Measurements from ENCODE around the gene PHEX.

The PHEX gene

GRCh38 chrX:22086003-22086402, 53.9 kb downstream of the PHEX start:
- Histone ChIP-seq H3K9me2 (replicated peaks; ENCODE audit: insufficient read depth, low read length) (no peaks in the 10 kb centered on the region), H3K27me3 (ENCODE audit: low read length) (no peaks in the 10 kb centered on the region), H3K9ac (ENCODE audit: low read length) (no peak overlapping the region), H3K36me3 (ENCODE audit: low read length) (no peaks in the 10 kb centered on the region), H3K27ac (ENCODE audit: low read depth, low read length) (no peak overlapping the region), H3F3A (ENCODE audit: insufficient read depth) (no peaks in the 10 kb centered on the region), H3K9me3 (ENCODE audit: insufficient read depth, low read length) (no peaks in the 10 kb centered on the region), H4K20me1 (ENCODE audit: low read depth, low read length) (no peaks in the 10 kb centered on the region), H3K4me2 (ENCODE audit: low read depth, low read length, poor library complexity, severe bottlenecking) (no peak overlapping the region), H2AFZ (ENCODE audit: low read depth, low read length, severe bottlenecking) (no peak overlapping the region), H3K4me3 (ENCODE audit: insufficient read depth, low read length, poor library complexity, severe bottlenecking) (no peak overlapping the region), H3K79me2 (ENCODE audit: insufficient read depth, low read length) (no peaks in the 10 kb centered on the region)
- no peak for TF ChIP-seq CTCF (IDR thresholded peaks at IDR 0.05; ENCODE audit: insufficient read depth, low read length, poor library complexity, severe bottlenecking)

GRCh38 chrX:22087011-22087557, 55.0 kb downstream of the PHEX start:
- Histone ChIP-seq H3K9ac (ENCODE audit: low read length) (no peak overlapping the region), H2AFZ (ENCODE audit: low read depth, low read length, severe bottlenecking) (no peak overlapping the region), H3K4me3 (ENCODE audit: insufficient read depth, low read length, poor library complexity, severe bottlenecking) (no peak overlapping the region), H3K4me2 (ENCODE audit: low read depth, low read length, poor library complexity, severe bottlenecking) (no peak overlapping the region), H3K27ac (ENCODE audit: low read depth, low read length) (no peak overlapping the region), H4K20me1 (ENCODE audit: low read depth, low read length) (no peaks in the 10 kb centered on the region), H3K9me3 (ENCODE audit: insufficient read depth, low read length) (no peaks in the 10 kb centered on the region), H3K9me2 (replicated peaks; ENCODE audit: insufficient read depth, low read length) (no peaks in the 10 kb centered on the region), H3K27me3 (ENCODE audit: low read length) (no peaks in the 10 kb centered on the region), H3K79me2 (ENCODE audit: insufficient read depth, low read length) (no peaks in the 10 kb centered on the region), H3F3A (ENCODE audit: insufficient read depth) (no peaks in the 10 kb centered on the region), H3K36me3 (ENCODE audit: low read length) (no peaks in the 10 kb centered on the region)
- TF ChIP-seq EZH2phosphoT487 (conservative IDR thresholded peaks at IDR 0.05; ENCODE audit: low read length) = no peak
- no peak for TF ChIP-seq CTCF (IDR thresholded peaks at IDR 0.05; ENCODE audit: insufficient read depth, low read length, poor library complexity, severe bottlenecking)

GRCh38 chrX:22088326-22088725, 56.2 kb downstream of the PHEX start:
- Histone ChIP-seq H4K20me1 (ENCODE audit: low read depth, low read length) (no peaks in the 10 kb centered on the region), H3K27me3 (ENCODE audit: low read length) (no peaks in the 10 kb centered on the region), H3F3A (ENCODE audit: insufficient read depth) (no peaks in the 10 kb centered on the region), H3K36me3 (ENCODE audit: low read length) (no peaks in the 10 kb centered on the region), H3K27ac (ENCODE audit: low read depth, low read length) (no peak overlapping the region), H2AFZ (ENCODE audit: low read depth, low read length, severe bottlenecking) (no peak overlapping the region), H3K4me3 (ENCODE audit: insufficient read depth, low read length, poor library complexity, severe bottlenecking) (no peak overlapping the region), H3K9ac (ENCODE audit: low read length) (no peak overlapping the region), H3K9me3 (ENCODE audit: insufficient read depth, low read length) (no peaks in the 10 kb centered on the region), H3K4me2 (ENCODE audit: low read depth, low read length, poor library complexity, severe bottlenecking) (no peak overlapping the region), H3K79me2 (ENCODE audit: insufficient read depth, low read length) (no peaks in the 10 kb centered on the region), H3K9me2 (replicated peaks; ENCODE audit: insufficient read depth, low read length) (no peaks in the 10 kb centered on the region)
- no peak for TF ChIP-seq CTCF (IDR thresholded peaks at IDR 0.05; ENCODE audit: insufficient read depth, low read length, poor library complexity, severe bottlenecking)
- TF ChIP-seq EZH2phosphoT487 (conservative IDR thresholded peaks at IDR 0.05; ENCODE audit: low read length) = no peak
